GM12872 (cell line): ENCODE measurements around the gene ST14.

ENCODE experiments used
- TF ChIP-seq, protein P1 (sequence below): IDR thresholded peaks from 3 replicates; pipeline ENCODE4 v1.5.1; 2011; ENCODE audit warnings: low read depth, mild to moderate bottlenecking, low read length, moderate library complexity; ENCODE audit not compliant: insufficient read depth

The ST14 gene

DNA sequence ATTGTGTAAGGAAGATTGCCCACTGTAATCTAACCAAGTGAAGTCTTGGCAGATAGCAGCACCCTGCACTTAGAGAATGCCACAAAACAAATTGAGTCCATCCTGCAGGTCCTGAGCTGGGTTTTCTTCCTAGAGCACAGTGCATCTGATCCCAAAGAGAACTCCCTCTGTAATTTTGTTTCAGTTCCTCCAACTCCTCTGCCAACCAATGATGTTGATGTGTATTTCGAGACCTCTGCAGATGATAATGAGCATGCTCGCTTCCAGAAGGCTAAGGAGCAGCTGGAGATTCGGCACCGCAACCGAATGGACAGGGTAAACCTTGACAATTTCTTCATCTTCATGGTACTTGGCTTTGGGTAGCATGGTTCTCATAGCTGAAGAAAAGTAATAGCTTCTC is 33.1 kb upstream of the ST14 start:
- TF ChIP-seq, protein P1, sequence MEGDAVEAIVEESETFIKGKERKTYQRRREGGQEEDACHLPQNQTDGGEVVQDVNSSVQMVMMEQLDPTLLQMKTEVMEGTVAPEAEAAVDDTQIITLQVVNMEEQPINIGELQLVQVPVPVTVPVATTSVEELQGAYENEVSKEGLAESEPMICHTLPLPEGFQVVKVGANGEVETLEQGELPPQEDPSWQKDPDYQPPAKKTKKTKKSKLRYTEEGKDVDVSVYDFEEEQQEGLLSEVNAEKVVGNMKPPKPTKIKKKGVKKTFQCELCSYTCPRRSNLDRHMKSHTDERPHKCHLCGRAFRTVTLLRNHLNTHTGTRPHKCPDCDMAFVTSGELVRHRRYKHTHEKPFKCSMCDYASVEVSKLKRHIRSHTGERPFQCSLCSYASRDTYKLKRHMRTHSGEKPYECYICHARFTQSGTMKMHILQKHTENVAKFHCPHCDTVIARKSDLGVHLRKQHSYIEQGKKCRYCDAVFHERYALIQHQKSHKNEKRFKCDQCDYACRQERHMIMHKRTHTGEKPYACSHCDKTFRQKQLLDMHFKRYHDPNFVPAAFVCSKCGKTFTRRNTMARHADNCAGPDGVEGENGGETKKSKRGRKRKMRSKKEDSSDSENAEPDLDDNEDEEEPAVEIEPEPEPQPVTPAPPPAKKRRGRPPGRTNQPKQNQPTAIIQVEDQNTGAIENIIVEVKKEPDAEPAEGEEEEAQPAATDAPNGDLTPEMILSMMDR = no peak

DNA sequence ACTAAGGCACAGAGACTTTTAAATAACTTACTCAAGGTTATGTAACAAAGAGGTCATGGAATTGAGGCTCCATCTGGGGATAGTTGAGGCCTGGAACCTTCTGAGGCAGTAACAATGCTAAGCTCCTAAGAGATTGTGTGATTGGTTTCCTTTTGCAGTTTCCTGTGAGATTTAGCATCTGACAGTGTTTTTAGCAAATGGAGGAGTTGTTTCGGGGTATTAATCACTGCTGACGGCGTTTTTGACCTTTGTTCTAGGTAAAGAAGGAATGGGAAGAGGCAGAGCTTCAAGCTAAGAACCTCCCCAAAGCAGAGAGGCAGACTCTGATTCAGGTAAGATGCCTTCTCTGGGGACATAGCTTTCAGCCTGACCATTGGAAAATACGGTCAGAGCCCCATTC is 32.1 kb upstream of the ST14 start:
- TF ChIP-seq, protein P1 = no peak

DNA sequence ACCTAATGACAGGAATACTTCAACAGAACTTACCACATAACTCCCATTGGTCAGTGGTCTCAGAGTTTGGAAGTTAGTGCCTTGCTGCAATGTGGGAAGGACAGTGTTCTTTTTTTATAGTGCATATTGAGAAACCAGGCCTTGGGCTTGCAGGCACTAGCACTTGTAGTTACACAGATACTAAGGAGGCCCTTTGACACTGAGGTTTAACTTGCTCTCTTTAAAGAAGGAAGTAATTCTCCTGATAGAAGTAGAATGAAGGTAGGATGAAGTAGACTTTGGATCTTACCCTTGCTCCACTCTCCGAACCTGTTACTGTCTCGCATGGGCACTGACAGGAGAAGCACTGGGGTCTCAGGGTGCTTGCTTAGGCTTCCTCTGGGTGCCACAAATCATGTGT is 31.0 kb upstream of the ST14 start:
- TF ChIP-seq, protein P1 = no peak

DNA sequence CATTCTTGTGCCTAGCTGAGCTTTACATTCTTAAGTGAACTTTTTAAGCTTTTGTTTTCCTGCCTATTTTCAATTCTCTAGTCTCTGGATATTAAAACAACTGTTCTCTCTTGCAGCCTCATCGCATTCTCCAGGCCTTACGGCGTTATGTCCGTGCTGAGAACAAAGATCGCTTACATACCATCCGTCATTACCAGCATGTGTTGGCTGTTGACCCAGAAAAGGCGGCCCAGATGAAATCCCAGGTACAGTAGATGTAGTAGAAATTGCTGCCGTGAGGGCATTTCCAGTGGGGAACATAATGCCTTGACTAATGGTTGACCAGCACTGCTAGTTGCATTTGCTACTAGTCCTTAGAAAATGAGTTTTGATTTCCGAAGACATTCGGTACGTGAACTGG is 29.7 kb upstream of the ST14 start:
- TF ChIP-seq, protein P1 = no peak

DNA sequence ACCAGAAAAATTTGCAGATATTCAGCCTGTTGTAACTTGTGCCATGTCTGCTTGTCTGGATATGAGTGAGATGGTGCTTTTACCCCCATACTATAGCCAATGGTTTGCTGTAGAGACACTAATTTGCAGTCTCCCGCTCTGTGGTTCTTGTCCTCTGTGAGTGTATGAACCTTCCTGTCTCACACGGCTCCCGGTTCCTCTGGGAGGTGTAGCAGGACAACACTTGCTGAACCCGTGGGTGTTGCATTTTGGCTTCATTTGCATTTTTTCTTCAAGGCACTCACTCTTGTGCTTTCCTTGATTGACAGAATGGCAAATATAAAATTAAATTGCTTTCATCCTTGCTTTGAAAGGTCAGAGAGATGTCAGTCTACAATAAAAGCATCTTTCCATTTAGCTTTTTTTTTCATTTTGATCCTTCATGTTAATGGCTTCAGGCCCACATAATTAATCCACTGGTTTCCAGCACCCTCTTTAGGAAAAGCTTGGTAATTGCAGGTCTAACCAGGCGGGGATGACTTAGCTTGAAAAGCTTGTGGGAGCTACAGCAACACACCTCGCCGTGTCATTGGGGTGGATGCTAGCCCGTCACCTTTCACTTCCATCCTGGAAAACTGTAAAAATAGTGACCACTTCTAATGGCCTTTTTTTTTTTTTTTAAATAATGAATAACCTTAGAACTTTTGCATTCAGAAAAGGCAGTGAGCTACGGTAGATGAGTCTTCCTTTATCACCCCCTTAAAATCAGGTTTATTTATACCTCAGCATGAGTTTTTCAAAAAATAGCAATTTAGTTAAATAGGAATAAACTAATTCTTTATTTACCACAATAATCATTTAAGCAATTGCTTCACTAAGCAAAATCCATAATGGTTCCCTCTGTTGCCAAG is 27.4 kb upstream of the ST14 start:
- TF ChIP-seq, protein P1 = peak; percentile 78

DNA sequence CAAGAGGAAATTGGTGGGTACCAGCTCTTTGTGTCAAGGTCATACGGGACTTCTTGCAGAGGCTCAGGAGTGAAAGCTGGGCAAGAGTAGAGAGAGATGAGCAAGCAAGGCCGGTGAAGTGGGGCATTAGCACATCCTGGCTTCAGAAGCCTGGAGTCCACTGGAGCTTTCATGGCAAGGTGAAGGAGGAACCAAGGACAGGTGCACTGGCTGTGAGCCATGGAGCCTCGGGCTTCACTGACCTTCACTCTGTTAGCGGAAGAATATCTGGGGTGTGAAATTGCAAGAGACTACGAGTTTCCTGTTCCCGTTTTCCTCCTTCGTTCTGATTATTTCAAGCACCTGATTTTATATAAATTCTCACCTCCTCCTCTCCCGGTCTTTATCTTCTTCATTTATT is 25.9 kb upstream of the ST14 start:
- TF ChIP-seq, protein P1 = no peak

DNA sequence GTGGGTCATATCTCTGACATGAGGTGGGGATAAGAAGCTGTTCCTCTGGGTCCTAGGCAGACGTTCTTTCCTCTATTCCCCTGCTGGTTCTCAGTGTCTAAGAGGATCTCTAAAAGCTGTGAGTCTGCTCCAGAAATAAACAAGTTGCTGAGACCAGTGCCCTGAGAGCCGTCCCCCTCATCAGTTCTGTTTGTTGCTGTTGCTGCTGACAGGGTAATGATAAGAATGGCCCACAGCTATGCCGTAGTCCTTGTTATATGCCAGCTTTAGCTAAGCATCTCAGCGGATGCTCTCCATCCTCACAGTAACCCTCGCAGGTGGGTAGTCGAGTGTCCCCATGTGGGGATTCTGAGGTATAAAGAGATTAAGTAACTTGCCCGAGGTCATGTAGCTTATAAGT is 23.5 kb upstream of the ST14 start:
- TF ChIP-seq, protein P1 = no peak
